Peyer's patch (tissue), 4 donors: ENCODE measurements around the gene LHB.
"Not testable (repeated sequence)": the region's sequence is repeated elsewhere in the genome, so short reads cannot be mapped to it uniquely, and the experiment has no call there.

Source experiments
- POLR2A ChIP-seq, 2 donors: fragments of 450-650 bp; IDR thresholded peaks; one replicate each; pipeline ENCODE4 v1.5.1; 2017; ENCODE audit warnings: antibody characterized with exemption in 2 of 2, mild to moderate bottlenecking in 2 of 2, moderate library complexity in 2 of 2
- TF ChIP-seq, protein P1 (sequence below), 6 experiments: fragments of 450-650 bp in 4 of 6; fragments of 200-600 bp in 2 of 6; sonication (generic) in 1 of 6; IDR thresholded peaks; one replicate each; pipeline ENCODE4 v1.5.1; 2017 to 2019; ENCODE audit warnings: antibody characterized with exemption in 6 of 6, mild to moderate bottlenecking in 3 of 6, moderate library complexity in 1 of 6

GRCh38 chr19:49025088-49025487 lies 8.2 kb upstream of the LHB start:
- TF ChIP-seq, protein P1, sequence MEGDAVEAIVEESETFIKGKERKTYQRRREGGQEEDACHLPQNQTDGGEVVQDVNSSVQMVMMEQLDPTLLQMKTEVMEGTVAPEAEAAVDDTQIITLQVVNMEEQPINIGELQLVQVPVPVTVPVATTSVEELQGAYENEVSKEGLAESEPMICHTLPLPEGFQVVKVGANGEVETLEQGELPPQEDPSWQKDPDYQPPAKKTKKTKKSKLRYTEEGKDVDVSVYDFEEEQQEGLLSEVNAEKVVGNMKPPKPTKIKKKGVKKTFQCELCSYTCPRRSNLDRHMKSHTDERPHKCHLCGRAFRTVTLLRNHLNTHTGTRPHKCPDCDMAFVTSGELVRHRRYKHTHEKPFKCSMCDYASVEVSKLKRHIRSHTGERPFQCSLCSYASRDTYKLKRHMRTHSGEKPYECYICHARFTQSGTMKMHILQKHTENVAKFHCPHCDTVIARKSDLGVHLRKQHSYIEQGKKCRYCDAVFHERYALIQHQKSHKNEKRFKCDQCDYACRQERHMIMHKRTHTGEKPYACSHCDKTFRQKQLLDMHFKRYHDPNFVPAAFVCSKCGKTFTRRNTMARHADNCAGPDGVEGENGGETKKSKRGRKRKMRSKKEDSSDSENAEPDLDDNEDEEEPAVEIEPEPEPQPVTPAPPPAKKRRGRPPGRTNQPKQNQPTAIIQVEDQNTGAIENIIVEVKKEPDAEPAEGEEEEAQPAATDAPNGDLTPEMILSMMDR (IDR thresholded peaks at IDR 0.05), result not testable (repeated sequence)
- TF ChIP-seq POLR2A (IDR thresholded peaks at IDR 0.05), result not testable (repeated sequence)
